ENCODE measurements around the gene ACOT2.
A peak's percentile ranks its signal among the peaks of the same experiment; 100 is the strongest.

Gene ACOT2

DNA sequence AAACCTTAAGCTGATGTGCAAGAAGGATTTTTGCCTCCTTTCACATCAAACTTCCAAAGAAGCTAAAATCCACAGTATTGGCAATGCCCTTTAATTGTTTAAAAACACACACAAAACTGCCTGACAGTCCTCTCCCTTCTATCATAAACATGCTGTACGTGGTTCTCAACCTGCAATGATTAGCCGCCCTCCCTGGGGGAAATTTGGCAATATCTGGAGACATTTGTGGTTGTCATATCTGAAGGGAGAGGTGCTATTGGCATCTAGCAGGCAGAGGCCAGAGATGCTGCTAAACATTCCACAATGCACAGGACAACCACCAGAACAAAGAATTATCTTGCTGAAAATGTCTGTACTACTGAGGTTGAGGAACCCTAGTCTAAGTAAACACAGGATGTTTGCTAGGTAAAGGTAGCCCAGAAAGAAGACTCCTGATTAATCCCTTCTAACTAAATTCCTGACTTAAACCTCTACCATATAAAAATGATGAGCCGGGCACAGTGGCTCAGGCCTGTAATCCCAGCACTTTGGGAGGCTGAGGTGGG is 44.5 kb downstream of the ACOT2 start:
- DNase-seq, result peak in 1 of 51 donors; percentile 3

DNA sequence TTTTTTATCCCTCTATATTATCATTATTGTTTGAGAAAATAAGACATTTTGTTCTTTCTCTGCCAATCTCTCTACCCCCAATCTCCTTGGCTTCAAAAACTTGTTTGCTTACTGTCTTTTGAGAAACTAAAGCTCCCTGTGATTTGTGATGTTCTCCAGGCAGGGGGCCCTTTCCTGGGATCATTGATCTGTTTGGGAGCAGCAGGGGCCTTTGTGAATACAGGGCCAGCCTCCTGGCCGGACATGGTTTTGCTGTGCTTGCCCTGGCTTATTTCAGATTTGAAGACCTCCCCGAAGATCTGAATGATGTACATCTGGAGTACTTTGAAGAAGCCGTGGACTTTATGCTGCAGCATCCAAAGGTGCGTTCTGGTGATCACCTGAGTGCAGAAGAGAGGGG is 47.8 kb downstream of the ACOT2 start:
- no peak for DNase-seq

DNA sequence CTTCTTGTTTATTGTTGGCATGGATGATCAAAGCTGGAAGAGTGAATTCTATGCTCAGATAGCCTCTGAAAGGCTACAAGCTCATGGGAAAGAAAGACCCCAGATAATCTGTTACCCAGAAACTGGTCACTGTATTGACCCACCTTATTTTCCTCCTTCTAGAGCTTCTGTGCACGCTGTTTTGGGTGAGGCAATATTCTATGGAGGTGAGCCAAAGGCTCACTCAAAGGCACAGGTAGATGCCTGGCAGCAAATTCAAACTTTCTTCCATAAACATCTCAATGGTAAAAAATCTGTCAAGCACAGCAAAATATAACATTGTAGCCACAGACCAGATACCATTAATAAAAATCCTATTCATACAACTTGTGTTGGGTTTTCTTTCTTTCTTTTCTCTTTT is 50.5 kb downstream of the ACOT2 start:
- no peak for DNase-seq

GRCh38 chr14:73620268-73620667 is 51.3 kb downstream of the ACOT2 start:
- DNase-seq, result no peak

DNA sequence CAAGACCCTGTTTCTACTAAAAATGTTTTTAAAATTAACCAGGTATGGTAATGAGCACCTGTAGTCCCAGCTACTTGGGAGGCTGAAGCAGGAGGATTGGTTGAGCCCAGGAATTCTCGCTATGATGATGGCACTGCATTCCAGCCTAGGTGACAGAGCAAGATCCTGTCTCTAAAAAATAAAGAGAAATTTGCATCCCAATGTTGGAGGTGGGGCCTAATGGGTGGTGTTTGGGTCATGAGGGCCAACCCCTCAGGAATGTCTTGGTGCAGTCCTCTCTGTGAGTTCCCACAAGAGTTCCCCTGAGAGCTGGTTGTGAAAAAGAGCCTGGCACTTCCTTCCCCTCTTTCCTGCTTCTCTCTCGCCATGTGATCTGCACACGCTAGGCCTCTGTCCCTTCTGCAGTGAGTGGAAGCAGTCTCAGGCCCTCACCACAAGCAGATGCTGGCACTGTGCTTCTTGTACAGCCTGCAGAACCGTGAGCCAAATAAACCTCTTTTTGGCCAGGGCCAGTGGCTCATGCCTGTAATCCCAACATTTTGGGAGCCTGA is 54.6 kb downstream of the ACOT2 start:
- DNase-seq, result no peak
